SK-N-SH treated with all-trans-retinoic acid at 6 μM for 48 hours (cell line): Measurements from ENCODE around the gene B3GNT9.

Source experiments
- ATAC-seq: fragments of 200-7000 bp; cut with Tn5 transposase; 3 replicates; pipeline ENCODE4 v1.9.1; 2020; ENCODE audit warnings: mild to moderate bottlenecking, moderate library complexity
- ARNTL ChIP-seq: fragments of 450-650 bp; formaldehyde crosslinking; IDR thresholded peaks from 2 replicates; pipeline ENCODE4 v1.5.0; 2020; ENCODE audit warnings: low read depth, mild to moderate bottlenecking, moderate library complexity, borderline replicate concordance
- BACH2 ChIP-seq: fragments of 250-450 bp; sonication (Bioruptor Pico); IDR thresholded peaks from 2 replicates; pipeline ENCODE4 v1.9.0; 2021; ENCODE audit warnings: mild to moderate bottlenecking, borderline replicate concordance
- CREB5 ChIP-seq: fragments of 250-450 bp; sonication (Bioruptor Pico); IDR thresholded peaks from 2 replicates; pipeline ENCODE4 v1.5.1; 2020; ENCODE audit warnings: low read depth, mild to moderate bottlenecking, moderate library complexity
- CSDC2 ChIP-seq: fragments of 250-450 bp; sonication (Bioruptor Pico); IDR thresholded peaks from 2 replicates; pipeline ENCODE4 v1.5.0; 2020; ENCODE audit warnings: mild to moderate bottlenecking, moderate library complexity
- CSRNP3 ChIP-seq: fragments of 250-450 bp; sonication (Bioruptor Pico); IDR thresholded peaks from 2 replicates; pipeline ENCODE4 v1.5.1; 2021; ENCODE audit warnings: mild to moderate bottlenecking, moderate library complexity
- ESRRG ChIP-seq: fragments of 250-450 bp; sonication (Bioruptor Pico); IDR thresholded peaks from 2 replicates; pipeline ENCODE4 v1.6.1; 2021; ENCODE audit warnings: mild to moderate bottlenecking
- GLIS3 ChIP-seq: fragments of 250-450 bp; sonication (Bioruptor Pico); IDR thresholded peaks from 2 replicates; pipeline ENCODE4 v1.5.0; 2020; ENCODE audit warnings: mild to moderate bottlenecking, moderate library complexity
- OSR1 ChIP-seq: fragments of 250-450 bp; sonication (Bioruptor Pico); IDR thresholded peaks from 2 replicates; pipeline ENCODE4 v1.8.0; 2022; ENCODE audit warnings: moderate library complexity, mild to moderate bottlenecking, inconsistent platforms
- PATZ1 ChIP-seq: fragments of 250-450 bp; sonication (Bioruptor Pico); IDR thresholded peaks from 2 replicates; pipeline ENCODE4 v1.8.0; 2020; ENCODE audit warnings: mild to moderate bottlenecking, moderate library complexity, borderline replicate concordance
- POU6F1 ChIP-seq: fragments of 250-450 bp; sonication (Bioruptor Pico); IDR thresholded peaks from 2 replicates; pipeline ENCODE4 v1.8.0; 2021; ENCODE audit warnings: low read depth, mild to moderate bottlenecking, moderate library complexity, borderline replicate concordance
- PPARA ChIP-seq: fragments of 250-450 bp; sonication (Bioruptor Pico); IDR thresholded peaks from 2 replicates; pipeline ENCODE4 v1.5.0; 2020; ENCODE audit warnings: mild to moderate bottlenecking, borderline replicate concordance
- RARB ChIP-seq: fragments of 250-450 bp; sonication (Bioruptor Pico); IDR thresholded peaks from 2 replicates; pipeline ENCODE4 v1.8.0; 2021; ENCODE audit warnings: mild to moderate bottlenecking, moderate library complexity
- SNAI2 ChIP-seq: fragments of 250-450 bp; sonication (Bioruptor Pico); IDR thresholded peaks from 2 replicates; pipeline ENCODE4 v1.5.0; 2020; ENCODE audit warnings: mild to moderate bottlenecking, moderate library complexity
- TCF4 ChIP-seq: fragments of 250-450 bp; sonication (Bioruptor Pico); IDR thresholded peaks from 2 replicates; pipeline ENCODE4 v1.8.0; 2021; ENCODE audit warnings: mild to moderate bottlenecking, moderate library complexity, borderline replicate concordance
- TOX ChIP-seq: fragments of 250-450 bp; sonication (Bioruptor Pico); IDR thresholded peaks from 2 replicates; pipeline ENCODE4 v1.8.0; 2021; ENCODE audit warnings: mild to moderate bottlenecking, moderate library complexity, borderline replicate concordance
- TSHZ2 ChIP-seq: fragments of 250-450 bp; sonication (Bioruptor Pico); IDR thresholded peaks from 2 replicates; pipeline ENCODE4 v1.5.0; 2020; ENCODE audit warnings: mild to moderate bottlenecking, moderate library complexity
- ZC3H10 ChIP-seq: fragments of 250-450 bp; sonication (Bioruptor Pico); IDR thresholded peaks from 2 replicates; pipeline ENCODE4 v1.5.1; 2021; ENCODE audit warnings: mild to moderate bottlenecking, moderate library complexity
- ZFP3 ChIP-seq: fragments of 250-450 bp; sonication (Bioruptor Pico); IDR thresholded peaks from 2 replicates; pipeline ENCODE4 v1.5.0; 2020; ENCODE audit warnings: mild to moderate bottlenecking, moderate library complexity
- ZFP30 ChIP-seq: fragments of 450-650 bp; formaldehyde crosslinking; IDR thresholded peaks from 2 replicates; pipeline ENCODE4 v1.5.0; 2022; ENCODE audit warnings: mild to moderate bottlenecking, moderate library complexity
- ZNF565 ChIP-seq: fragments of 450-650 bp; formaldehyde crosslinking; conservative IDR thresholded peaks from 2 replicates; pipeline ENCODE4 v1.5.0; 2020; ENCODE audit warnings: low read depth, mild to moderate bottlenecking, moderate library complexity
- ZNF70 ChIP-seq: fragments of 450-650 bp; formaldehyde crosslinking; IDR thresholded peaks from 2 replicates; pipeline ENCODE4 v1.5.0; 2020; ENCODE audit warnings: mild to moderate bottlenecking, moderate library complexity
- ZNF8 ChIP-seq: fragments of 450-650 bp; formaldehyde crosslinking; IDR thresholded peaks from 2 replicates; pipeline ENCODE4 v1.5.0; 2020; ENCODE audit warnings: mild to moderate bottlenecking, moderate library complexity

The B3GNT9 gene

GRCh38 chr16:67162506-67163163 lies 11.8 kb upstream of the B3GNT9 start:
- ATAC-seq = no peak
- TF ChIP-seq ZNF8 (CRISPR knock-in tag) (no peak), OSR1 (no peak), TCF4 (CRISPR knock-in tag) (no peak), SNAI2 (CRISPR knock-in tag) (no peak), TSHZ2 (CRISPR knock-in tag) (no peak), PPARA (no peak), ZFP30 (no peak)

GRCh38 chr16:67161595-67162058 lies 10.8 kb upstream of the B3GNT9 start:
- ATAC-seq = no peak
- TF ChIP-seq POU6F1 (CRISPR knock-in tag) (no peak), RARB (no peak), TCF4 (CRISPR knock-in tag) (no peak), CSDC2 (CRISPR knock-in tag) (no peak), TSHZ2 (CRISPR knock-in tag) (no peak), ZNF565 (no peak), TOX (CRISPR knock-in tag) (no peak), PPARA (no peak), ARNTL (CRISPR knock-in tag) (no peak), ZFP30 (no peak), SNAI2 (CRISPR knock-in tag) (no peak), PATZ1 (CRISPR knock-in tag) (no peak), ZNF70 (CRISPR knock-in tag) (no peak), ZNF8 (CRISPR knock-in tag) (no peak)

GRCh38 chr16:67158637-67159600 lies 8.1 kb upstream of the B3GNT9 start:
- peak; percentile 19 for ATAC-seq
- no peak for TF ChIP-seq CREB5 (CRISPR knock-in tag)
- TF ChIP-seq CSRNP3 (CRISPR knock-in tag) = no peak
- TF ChIP-seq ZFP3 (CRISPR knock-in tag) = no peak
- TF ChIP-seq ZNF70 (CRISPR knock-in tag) = no peak
- TF ChIP-seq ZNF8 (CRISPR knock-in tag) = no peak
- no peak for TF ChIP-seq PPARA
- TF ChIP-seq TCF4 (CRISPR knock-in tag) = no peak
- no peak for TF ChIP-seq ESRRG (CRISPR knock-in tag)
- no peak for TF ChIP-seq CSDC2 (CRISPR knock-in tag)
- TF ChIP-seq SNAI2 (CRISPR knock-in tag) = no peak
- no peak for TF ChIP-seq BACH2 (CRISPR knock-in tag)
- no peak for TF ChIP-seq OSR1
- no peak for TF ChIP-seq GLIS3 (CRISPR knock-in tag)
- no peak for TF ChIP-seq ZNF565
- no peak for TF ChIP-seq ZC3H10 (CRISPR knock-in tag)
- TF ChIP-seq RARB = no peak
